NCI-H345 treated with DMSO at 0.1 percent for 48 hours (cell line): ENCODE data around the gene C1QTNF8.

Source experiments
- DNase-seq: peaks from one replicate; lab custom pipeline; 2025; ENCODE audit not compliant: unreplicated experiment; lab: John Stamatoyannopoulos, UW

The C1QTNF8 gene, protein sequence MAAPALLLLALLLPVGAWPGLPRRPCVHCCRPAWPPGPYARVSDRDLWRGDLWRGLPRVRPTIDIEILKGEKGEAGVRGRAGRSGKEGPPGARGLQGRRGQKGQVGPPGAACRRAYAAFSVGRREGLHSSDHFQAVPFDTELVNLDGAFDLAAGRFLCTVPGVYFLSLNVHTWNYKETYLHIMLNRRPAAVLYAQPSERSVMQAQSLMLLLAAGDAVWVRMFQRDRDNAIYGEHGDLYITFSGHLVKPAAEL

GRCh38 chr16:1096169-1097082 is at the start of gene C1QTNF8:
TSS of gene C1QTNF8 (minus strand) at chr16:1096244. CDS start at chr16:1094922, 1,322 bp downstream.
- no peak for DNase-seq

DNA sequence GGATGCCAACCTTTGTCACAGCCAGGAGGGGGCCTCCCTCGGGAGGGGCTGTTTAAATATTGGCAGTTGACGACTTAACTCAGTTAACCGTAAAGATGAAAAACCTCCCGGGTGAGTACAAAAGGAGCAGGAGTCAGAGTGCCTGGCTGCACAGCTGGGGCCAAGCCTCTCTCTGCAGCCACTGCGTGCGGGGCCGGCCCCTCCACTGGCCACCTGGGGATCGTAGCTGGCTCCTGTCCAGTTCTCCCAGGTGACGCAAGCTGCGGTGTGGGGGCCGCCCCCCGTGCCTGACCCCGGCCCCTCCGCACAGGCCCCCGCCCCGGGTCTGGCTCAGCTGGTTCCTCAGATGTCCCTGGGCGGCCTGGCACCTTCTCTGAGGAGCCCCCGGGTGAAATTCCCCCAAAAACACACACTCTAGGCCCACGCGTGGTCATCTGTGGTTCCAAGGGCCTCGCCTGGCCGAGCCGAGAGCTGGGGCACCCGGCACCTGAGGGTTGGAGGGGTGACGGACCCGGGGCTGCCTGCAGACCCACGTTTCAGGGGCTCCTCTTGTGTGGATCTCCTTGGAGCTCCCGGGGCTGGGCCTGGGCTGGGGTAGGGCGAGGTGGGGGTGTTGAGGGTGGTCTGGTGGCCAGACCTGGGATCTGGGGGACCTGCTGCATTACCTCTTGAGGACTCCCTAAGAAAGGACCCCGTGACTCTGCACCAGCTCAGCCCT is 49.5 kb upstream of the C1QTNF8 start:
- DNase-seq = peak; percentile 61

GRCh38 chr16:1144476-1145382 is 48.7 kb upstream of the C1QTNF8 start:
- DNase-seq = no peak

DNA sequence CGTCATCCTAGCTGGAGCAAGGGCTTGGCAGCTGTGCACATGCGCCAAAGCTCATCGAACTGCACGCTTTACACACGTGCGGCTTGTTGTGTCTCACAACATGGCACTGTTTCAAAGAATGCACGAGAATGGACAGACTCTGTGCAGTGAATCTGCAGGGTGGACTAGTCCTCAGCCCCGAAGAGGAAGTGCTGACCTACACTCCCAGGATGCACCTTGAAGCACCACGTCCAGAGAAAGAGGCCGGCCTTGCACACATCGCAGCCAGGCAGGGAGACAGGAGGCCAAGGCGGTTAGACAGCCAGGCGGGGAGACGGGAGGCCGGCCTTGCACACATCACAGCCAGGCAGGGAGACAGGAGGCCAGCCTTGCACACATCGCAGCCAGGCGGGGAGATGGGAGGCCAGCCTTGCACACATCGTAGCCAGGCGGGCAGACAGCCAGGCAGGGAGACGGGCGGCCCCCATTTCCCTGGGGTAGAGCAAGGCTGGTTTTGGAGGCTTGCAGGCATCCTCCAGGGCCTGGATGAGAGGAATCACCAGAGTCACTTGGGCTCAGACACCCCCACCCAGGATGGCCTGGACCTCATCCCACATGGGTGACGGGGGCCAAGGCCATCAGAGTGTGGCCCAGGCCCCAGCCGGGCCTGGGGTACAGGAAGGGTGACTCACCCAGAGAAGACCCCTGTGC is 47.9 kb upstream of the C1QTNF8 start:
- no peak for DNase-seq

- no peak for DNase-seq
Observed at GRCh38 chr16:1142911-1143310, 46.9 kb upstream of the C1QTNF8 start.

DNA sequence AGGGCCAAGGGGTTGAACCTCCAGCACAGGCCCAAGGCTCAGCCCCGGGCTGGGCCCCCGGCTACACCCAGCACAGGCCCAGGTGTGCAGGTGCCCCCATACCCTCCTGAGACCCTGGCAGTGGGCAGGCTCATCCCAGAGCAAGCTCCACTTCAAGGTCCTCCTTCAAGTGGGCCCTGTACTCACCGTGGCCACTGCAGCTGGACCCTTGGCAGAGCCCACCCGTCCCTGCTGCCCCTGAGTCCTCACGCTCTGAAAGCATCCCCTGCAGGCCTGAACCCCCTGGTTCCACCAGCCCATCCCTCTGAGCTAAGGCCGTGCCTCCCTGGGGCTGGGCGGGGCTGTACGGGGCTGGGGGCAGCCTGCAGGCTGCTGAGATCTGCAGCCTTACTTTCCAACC is 45.7 kb upstream of the C1QTNF8 start:
- DNase-seq = no peak

DNA sequence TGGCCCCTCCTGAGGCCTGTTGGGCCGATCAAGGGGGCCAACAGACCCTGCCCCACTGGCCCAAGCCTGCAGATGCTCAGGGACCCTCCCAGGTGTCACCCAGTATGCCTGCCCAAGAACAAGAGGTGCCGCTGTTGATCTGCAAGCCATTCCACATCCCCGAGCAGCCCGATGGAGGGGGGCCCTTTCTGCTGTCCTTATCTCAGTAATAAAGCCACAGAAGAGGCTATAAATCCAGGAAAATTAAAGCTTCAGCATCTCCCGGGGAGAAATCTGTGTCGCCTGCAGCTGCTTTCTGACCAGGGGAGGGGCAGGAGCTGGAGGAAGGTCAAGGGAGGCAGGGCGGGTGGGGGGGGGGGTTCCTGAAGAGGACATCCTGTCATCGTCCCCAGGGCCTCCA is 45.1 kb upstream of the C1QTNF8 start:
- no peak for DNase-seq

GRCh38 chr16:1140582-1141162 is 44.6 kb upstream of the C1QTNF8 start:
- DNase-seq = no peak

GRCh38 chr16:1137604-1138003 is 41.6 kb upstream of the C1QTNF8 start:
- no peak for DNase-seq

- no peak for DNase-seq
Observed at GRCh38 chr16:1135459-1135825, 39.4 kb upstream of the C1QTNF8 start.

GRCh38 chr16:1134776-1135458 is 38.9 kb upstream of the C1QTNF8 start:
- no peak for DNase-seq

DNA sequence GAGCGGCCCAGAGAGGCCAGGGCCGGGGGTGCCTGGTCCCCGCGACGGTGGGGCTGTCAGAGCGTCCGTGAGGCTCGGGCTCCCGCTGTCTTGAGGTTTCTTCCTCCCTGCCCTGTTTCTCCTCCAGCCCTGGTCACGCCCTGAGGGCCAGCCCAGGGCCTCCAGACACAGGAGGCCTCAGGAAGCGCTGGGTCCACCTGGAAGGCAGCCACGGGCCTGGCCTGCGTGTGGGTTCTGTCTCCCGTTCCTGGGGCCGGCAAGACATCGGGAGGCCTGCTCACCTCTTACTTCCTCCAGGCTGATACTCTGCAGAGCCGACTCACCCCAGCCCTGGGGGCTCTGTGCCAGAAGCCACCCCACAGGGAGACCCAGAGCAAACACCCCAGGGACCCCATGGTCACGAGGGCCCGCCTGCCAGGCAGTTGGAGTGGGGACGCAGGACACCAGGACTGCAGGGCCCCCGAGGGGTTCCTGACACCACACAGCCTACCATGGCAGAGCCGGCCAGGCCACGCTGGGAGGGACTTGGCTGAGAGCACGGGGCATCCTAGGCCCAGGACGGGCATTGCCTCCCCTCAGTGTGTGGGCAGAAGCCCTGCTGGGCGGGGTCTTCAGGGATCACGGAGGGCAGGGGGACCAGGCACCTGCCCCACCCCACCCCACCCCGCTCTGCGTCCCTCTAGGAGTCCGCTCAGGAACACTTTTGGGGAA is 37.9 kb upstream of the C1QTNF8 start:
- no peak for DNase-seq

DNA sequence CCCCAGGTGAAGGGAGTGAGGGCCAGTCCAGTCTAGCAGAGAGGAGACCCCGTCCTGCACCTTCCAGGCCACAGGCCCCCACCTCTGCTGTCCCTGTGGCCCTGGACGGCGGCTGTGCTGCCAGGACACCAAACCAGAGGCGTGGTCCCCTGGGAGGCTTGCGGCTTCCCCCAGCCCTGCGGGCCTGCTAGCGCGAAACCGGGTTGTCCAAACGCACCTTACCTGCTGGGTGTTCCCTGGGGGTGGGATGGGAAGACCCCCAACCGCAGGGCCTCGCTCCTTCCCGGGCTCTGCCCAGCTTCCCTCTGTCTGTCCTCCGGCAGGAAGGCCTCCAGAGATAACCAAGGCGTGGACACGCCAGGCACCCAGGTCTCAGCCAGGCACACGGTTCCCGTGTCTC is 37.2 kb upstream of the C1QTNF8 start:
- DNase-seq = no peak

DNA sequence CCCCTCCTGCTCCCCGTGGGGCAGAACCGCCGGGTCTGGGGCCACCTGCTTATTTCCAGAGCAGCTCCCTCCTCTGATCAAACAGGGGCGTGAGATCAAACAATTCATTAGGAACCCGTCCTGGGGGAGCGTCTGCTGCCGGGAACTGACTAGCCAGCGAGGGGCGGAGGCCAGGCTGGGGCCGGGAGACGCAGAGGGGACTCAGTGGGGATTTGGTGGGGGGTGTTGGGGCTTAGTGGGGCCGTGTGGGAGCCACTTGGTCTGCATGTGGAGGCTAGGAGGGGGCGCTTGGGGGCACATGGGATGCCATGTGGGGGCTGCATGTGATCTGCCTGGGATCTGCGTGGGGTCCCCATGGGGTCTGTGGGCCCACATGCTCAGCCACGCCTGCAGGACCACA is 36.4 kb upstream of the C1QTNF8 start:
- no peak for DNase-seq

DNA sequence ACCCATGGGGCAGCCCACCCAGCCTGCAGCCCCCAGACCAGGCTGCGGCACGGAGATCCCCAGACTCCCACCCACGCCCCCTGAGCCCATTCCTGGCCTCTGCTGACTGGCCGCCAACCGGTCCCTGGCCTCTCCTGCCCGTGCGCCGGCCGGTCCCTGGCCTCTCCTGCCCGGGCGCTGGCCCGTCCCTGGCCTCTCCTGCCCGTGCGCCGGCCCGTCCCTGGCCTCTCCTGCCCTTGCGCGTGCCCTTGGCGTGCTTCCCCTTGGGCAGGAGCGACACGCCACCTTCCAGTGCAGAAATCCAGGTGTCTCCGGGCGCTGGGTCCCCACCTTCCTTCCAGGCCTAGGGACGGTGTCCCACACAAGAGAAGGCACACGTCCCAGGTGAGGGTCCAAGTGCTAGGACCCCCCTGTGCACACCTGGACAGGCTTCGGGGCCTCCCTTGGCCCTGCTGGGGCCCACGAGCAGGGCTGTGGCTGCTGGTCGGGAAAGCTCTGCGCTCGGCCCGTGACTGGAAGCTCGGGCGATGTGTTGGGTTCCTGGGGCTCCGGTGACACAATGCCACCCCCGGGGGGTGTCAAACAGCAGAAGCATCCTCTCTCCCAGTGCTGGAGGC is 35.4 kb upstream of the C1QTNF8 start:
- no peak for DNase-seq

GRCh38 chr16:1130382-1130781 is 34.3 kb upstream of the C1QTNF8 start:
- DNase-seq = no peak

GRCh38 chr16:1129106-1129960 is 33.3 kb upstream of the C1QTNF8 start:
- DNase-seq = no peak
